Measurements from ENCODE around the gene MYO3B. TPM values are rescaled to one million over a fixed set of nuclear protein-coding genes. Genes with fewer than 3 reads are reported as not detected.

The MYO3B gene
- polyA plus RNA-seq, 1 of the 3 experiments (the other 2 are of a cell fraction): not detected

GRCh38 chr2:170695521-170696410 is 517.8 kb downstream of the MYO3B start (continued):
- TF ChIP-seq ZBTB33 (IDR thresholded peaks at IDR 0.05; ENCODE audit: borderline replicate concordance, low read depth): no peak
- TF ChIP-seq FOXM1 (IDR thresholded peaks at IDR 0.05; ENCODE audit: low read depth): no peak

GRCh38 chr2:170696948-170697347 is 519.0 kb downstream of the MYO3B start:
- 57% methylated on average over 3 of the region's 3 CpGs for WGBS (ENCODE audit: low lambda C conversion rate)
- H3K4me3 ChIP-seq (ENCODE audit: low read depth in 2 of 2, low read length in 1 of 2): no peak overlapping the region
- no peaks in the 10 kb centered on the region for H3K9me2 ChIP-seq
- no peak overlapping the region for H3K9ac ChIP-seq
- no peaks in the 10 kb centered on the region for H3K79me2 ChIP-seq (ENCODE audit: insufficient read depth)
- DNase-seq: no peak
- H2AFZ ChIP-seq (ENCODE audit: low read depth): no peak overlapping the region
- H3K9me3 ChIP-seq: no peaks in the 10 kb centered on the region
- peaks cover 0 to 4% of the 10 kb centered on the region in 2 experiments; a peak in 1 of 4 replicates for H3K4me1 ChIP-seq (ENCODE audit: control insufficient read depth in 1 of 2, insufficient read depth in 2 of 2, low read depth in 1 of 2, low read length in 1 of 2)
- H3K27me3 ChIP-seq (ENCODE audit: insufficient read depth): no peaks in the 10 kb centered on the region; the same call in 1 of the 2 replicates
- TF ChIP-seq CTCF (IDR thresholded peaks at IDR 0.05) (no peak), RXRA (IDR thresholded peaks at IDR 0.05; ENCODE audit: borderline replicate concordance, low read depth) (no peak), YY1 (IDR thresholded peaks at IDR 0.05; ENCODE audit: low read depth) (no peak), EZH2phosphoT487 (IDR thresholded peaks at IDR 0.05; ENCODE audit: borderline replicate concordance, low read depth) (no peak), ELF1 (IDR thresholded peaks at IDR 0.05) (no peak), FOXM1 (IDR thresholded peaks at IDR 0.05; ENCODE audit: low read depth) (no peak), RCOR1 (IDR thresholded peaks at IDR 0.05; ENCODE audit: low read length) (no peak), NRF1 (IDR thresholded peaks at IDR 0.05; ENCODE audit: low read depth, low read length) (no peak), ZBTB33 (IDR thresholded peaks at IDR 0.05; ENCODE audit: borderline replicate concordance, low read depth) (no peak), TAF1 (IDR thresholded peaks at IDR 0.05; ENCODE audit: borderline replicate concordance, low read depth, low read length) (no peak), CHD2 (IDR thresholded peaks at IDR 0.05; ENCODE audit: low read length, partially characterized antibody) (no peak), FOSL2 (IDR thresholded peaks at IDR 0.05; ENCODE audit: borderline replicate concordance, low read depth) (no peak), PBX3 (IDR thresholded peaks at IDR 0.05) (no peak), MEF2A (IDR thresholded peaks at IDR 0.05; ENCODE audit: borderline replicate concordance, low read depth) (no peak), RAD21 (IDR thresholded peaks at IDR 0.05; ENCODE audit: low read length) (no peak), EP300 (IDR thresholded peaks at IDR 0.05; ENCODE audit: borderline replicate concordance in 1 of 2, low read depth in 1 of 2, low read length in 1 of 2) (no peak)
- no peak overlapping the region for H3K27ac ChIP-seq (ENCODE audit: low read depth in 2 of 2, low read length in 1 of 2)
- H3F3A ChIP-seq (replicated peaks; ENCODE audit: insufficient read depth): no peaks in the 10 kb centered on the region
- H4K20me1 ChIP-seq (ENCODE audit: insufficient read depth): no peaks in the 10 kb centered on the region
- CTCF ChIA-PET: no interaction called here
- no peaks in the 10 kb centered on the region for H3K36me3 ChIP-seq (replicated peaks in 1 of 2; ENCODE audit: control insufficient read depth in 1 of 2, insufficient read depth in 2 of 2, low read length in 1 of 2)
- H3K4me2 ChIP-seq: no peak overlapping the region
- POLR2A ChIA-PET: no interaction called here

Data from SK-N-SH (cell line).